Mucosa of descending colon (tissue), 3 donors: ENCODE results near the gene CAMSAP3. TPM values are rescaled to one million over a fixed set of nuclear protein-coding genes. Genes with fewer than 3 reads are reported as not detected.

ENCODE experiments used
- ATAC-seq: fragments of 200-7000 bp; cut with Tn5 transposase; one replicate; pipeline ENCODE4 v1.9.1; 2020; ENCODE audit warnings: mild to moderate bottlenecking, moderate library complexity
- DNase-seq, 3 donors: peaks; one replicate each; pipeline ENCODE4 v3.0.0-alpha.2; 2020
- H3K36me3 ChIP-seq: fragments of 200-600 bp; one replicate; pipeline ENCODE4 v1.8.0; 2021; ENCODE audit warnings: low read depth, mild to moderate bottlenecking
- H3K4me1 ChIP-seq: fragments of 200-600 bp; one replicate; pipeline ENCODE4 v1.8.0; 2021; ENCODE audit warnings: low read depth, mild to moderate bottlenecking
- H3K4me3 ChIP-seq: fragments of 200-600 bp; one replicate; pipeline ENCODE4 v1.8.0; 2021; ENCODE audit warnings: mild to moderate bottlenecking
- H3K9me3 ChIP-seq: fragments of 200-600 bp; one replicate; pipeline ENCODE4 v1.8.0; 2021; ENCODE audit warnings: mild to moderate bottlenecking
- CTCF ChIP-seq: fragments of 200-600 bp; IDR thresholded peaks from one replicate; pipeline ENCODE4 v1.8.0; 2022; ENCODE audit warnings: antibody characterized with exemption, mild to moderate bottlenecking
- intact Hi-C, 2 donors: fragments of 100-400 bp; cut with DNase I in 1 of 2; cut with micrococcal nuclease in 1 of 2; formaldehyde crosslinking; loops; one replicate each; pipeline versions ENCODE4 v1.11.0 to v1.11.1; 2022; cut with DNase I, micrococcal nuclease
- total RNA-seq, 3 donors: library from RNA; stranded (reverse); fragmentation: NEBNext Ultra II Directional in 2 of 3; extraction: Animal tissue kit (Norgen Biotek cat#: 25700) in 2 of 3; gene quantifications; one replicate each; pipeline versions ENCODE4 v1.2.1 to v1.2.4, GENCODE V29; 2021 to 2023
- donor health status: DM: no; HTN: no; CAD: no; lungs with moderate emphysema.
- donor health status: DM: no; HTN: no; CAD: no.
- donor health status: DM: no; HTN: yes; CAD: no.

CAMSAP3 gene
- total RNA-seq, 3 donors from 2014 or later: 25.3 to 60.5 (median 41.2) TPM

GRCh38 chr19:7631577-7631976 is 35.9 kb downstream of the CAMSAP3 start:
- DNase-seq: no peak
- H3K4me1 ChIP-seq: peaks cover 25% of the 10 kb centered on the region
- H3K36me3 ChIP-seq: peaks cover 4% of the 10 kb centered on the region
- no peaks in the 10 kb centered on the region for H3K9me3 ChIP-seq
- intact Hi-C loops: no loop called here
- no peak overlapping the region for H3K4me3 ChIP-seq
- no peak for TF ChIP-seq CTCF
- ATAC-seq: no peak

- intact Hi-C loops: no loop called here
- no peak overlapping the region for H3K4me3 ChIP-seq
- no peak for ATAC-seq
- H3K4me1 ChIP-seq: peaks cover 28% of the 10 kb centered on the region
- TF ChIP-seq CTCF: no peak
- H3K36me3 ChIP-seq: peaks cover 4% of the 10 kb centered on the region
- H3K9me3 ChIP-seq: no peaks in the 10 kb centered on the region
- DNase-seq: no peak
Measured at GRCh38 chr19:7632340-7633203, 36.9 kb downstream of the CAMSAP3 start.

- TF ChIP-seq CTCF: no peak
- Histone ChIP-seq H3K4me3 (no peak within 1 kb of the TSS), H3K36me3 (peaks cover 4% of the 10 kb centered on the region), H3K4me1 (peaks cover 18% of the 10 kb centered on the region), H3K9me3 (no peaks in the 10 kb centered on the region)
- DNase-seq (no peak), ATAC-seq (no peak)
- intact Hi-C loops: no loop called here
Measured at GRCh38 chr19:7633698-7634097, 38.0 kb downstream of the CAMSAP3 start, which contains the start of gene PCP2. TSS of gene PCP2 (minus strand) at chr19:7633719. CDS start at chr19:7633457, 262 bp downstream.

GRCh38 chr19:7635670-7636069 is 40.0 kb downstream of the CAMSAP3 start:
- Histone ChIP-seq H3K9me3 (no peaks in the 10 kb centered on the region), H3K36me3 (no peaks in the 10 kb centered on the region), H3K4me3 (no peak overlapping the region), H3K4me1 (peaks cover 9% of the 10 kb centered on the region)
- no peak for TF ChIP-seq CTCF
- intact Hi-C loops: no loop called here
- ATAC-seq: no peak
- DNase-seq: no peak

GRCh38 chr19:7636317-7636690 is 40.6 kb downstream of the CAMSAP3 start:
- intact Hi-C loops: no loop called here
- H3K36me3 ChIP-seq: no peaks in the 10 kb centered on the region

More at GRCh38 chr19:7636317-7636690, 40.6 kb downstream of the CAMSAP3 start:
- TF ChIP-seq CTCF: no peak
- no peak for ATAC-seq
- Histone ChIP-seq H3K4me1 (peaks cover 6% of the 10 kb centered on the region), H3K4me3 (no peak overlapping the region), H3K9me3 (no peaks in the 10 kb centered on the region)
- no peak for DNase-seq
